Ovary (tissue), 9 donors: ENCODE results near the gene P2RX2. TPM values are rescaled to one million over a fixed set of nuclear protein-coding genes. Genes with fewer than 3 reads are reported as not detected.

Experiments used
- DNase-seq, 5 donors: peaks; one replicate each; pipeline ENCODE4 v3.0.0-alpha.2; 2019 to 2020
- H3K27ac ChIP-seq, 2 donors: fragments of 200-600 bp; one replicate each; pipeline versions ENCODE4 v1.5.1 to v1.8.0; 2019 to 2022
- H3K27me3 ChIP-seq: fragments of 200-600 bp; one replicate; pipeline ENCODE4 v1.8.0; 2022
- H3K36me3 ChIP-seq: fragments of 200-600 bp; sonication (generic); one replicate; pipeline ENCODE4 v1.5.1; 2019
- H3K4me1 ChIP-seq: one replicate; pipeline ENCODE4 v1.8.1; 2013; ENCODE audit warnings: mild to moderate bottlenecking, moderate library complexity; ENCODE audit not compliant: insufficient read depth
- H3K4me3 ChIP-seq: fragments of 200-600 bp; sonication (generic); one replicate; pipeline ENCODE4 v1.5.1; 2017
- H3K9me3 ChIP-seq, 2 donors: fragments of 200-600 bp in 1 of 2; sonication (generic) in 1 of 2; one replicate each; pipeline versions ENCODE4 v1.5.1 to v1.8.1; 2013 to 2019; ENCODE audit warnings: mild to moderate bottlenecking in 1 of 2, moderate library complexity in 1 of 2
- CTCF ChIP-seq, 3 donors: fragments of 450-650 bp in 2 of 3; fragments of 200-600 bp in 1 of 3; IDR thresholded peaks; one replicate each; pipeline versions ENCODE4 v1.5.1 to v1.8.0; 2016 to 2022; ENCODE audit warnings: antibody characterized with exemption in 3 of 3, mild to moderate bottlenecking in 1 of 3
- EP300 ChIP-seq: sonication (generic); formaldehyde crosslinking; IDR thresholded peaks from one replicate; pipeline ENCODE4 v1.6.1; 2017; ENCODE audit warnings: antibody characterized with exemption
- POLR2A ChIP-seq: fragments of 450-650 bp; IDR thresholded peaks from one replicate; pipeline ENCODE4 v1.6.1; 2017; ENCODE audit warnings: antibody characterized with exemption, mild to moderate bottlenecking, moderate library complexity
- WGBS, 3 donors: extraction: QIAGEN DNeasy Blood & Tissue Kit in 1 of 3; methylation state at CpG; one replicate each; pipeline versions ENCODE4 v1.1.5 to v1.1.7; 2013 to 2017; 5-methylcytosine and 5-hydroxymethylcytosine counted together
- intact Hi-C, 4 donors: fragments of 100-400 bp; cut with DNase I; formaldehyde crosslinking; loops; one replicate each; pipeline versions ENCODE4 v1.11.0 to v1.15.1; 2022 to 2023
- polyA plus RNA-seq, 2 donors: library from polyadenylated mRNA; stranded (reverse); fragments of 200-250 nt in 1 of 2; fragments of 350-450 nt in 1 of 2; fragmentation: Illumina TruSeq in 1 of 2; extraction: RNeasy Lipid Tissue Mini Kit (QIAGEN cat#74804) in 1 of 2; gene quantifications; one replicate each; pipeline ENCODE4 v1.2.3, GENCODE V29; 2013 to 2014
- total RNA-seq, 7 donors: library from RNA; depleted of rRNA in 2 of 7; stranded (reverse); fragments of >200 nt in 2 of 7; fragmentation: NEBNext Ultra II Directional in 3 of 7; extraction: Animal tissue kit (Norgen Biotek cat#: 25700) in 3 of 7; gene quantifications; one replicate each; pipeline versions ENCODE4 v1.1.0 to v1.2.4, GENCODE V29; 2016 to 2023
- donor health status: DM: no; HTN: no; CAD: no; lungs with moderate emphysema.
- donor health status: DM: no; HTN: no; CAD: no.
- donor health status: Bipolar disorder and iron deficiency.
- donor health status: DM: yes; HTN: yes; CAD: no.
- donor health status: DM: no; HTN: no; CAD: no.
- donor health status: DM: yes; HTN: yes; CAD: no.

Gene P2RX2
- total and polyA plus RNA-seq, 9 donors, result 0.11 to 1.1 (median 0.45) TPM; not detected in 6

- H3K4me1 ChIP-seq, result no peaks in the 10 kb centered on the region
- no peaks in the 10 kb centered on the region for H3K27me3 ChIP-seq
- H3K27ac ChIP-seq, result no peak overlapping the region
- DNase-seq, result no peak
- H3K36me3 ChIP-seq, result no peaks in the 10 kb centered on the region
- H3K4me3 ChIP-seq, result no peak overlapping the region
- intact Hi-C loops, result loop anchor here in 1 of 4 donors (10.0 kb wide), 1 partner anchor 475 kb away; no protein-coding TSS in a partner anchor
- WGBS, 3 donors, result 93 to 97% (median 95%) methylated on average over 6 of the region's 6 CpGs
- no peaks in the 10 kb centered on the region for H3K9me3 ChIP-seq
- TF ChIP-seq POLR2A (no peak), EP300 (no peak), CTCF (IDR thresholded peaks at IDR 0.05) (no peak)
These were observed 10.8 kb downstream of the P2RX2 start for GRCh38 chr12:132629330-132629729.

- TF ChIP-seq CTCF (IDR thresholded peaks at IDR 0.05), result no peak
- TF ChIP-seq POLR2A, result no peak
- TF ChIP-seq EP300, result no peak
- H3K4me3 ChIP-seq, result no peak overlapping the region
These were observed 12.1 kb downstream of the P2RX2 start for GRCh38 chr12:132630672-132631071.

GRCh38 chr12:132631666-132632065, 13.1 kb downstream of the P2RX2 start:
- Histone ChIP-seq H3K27ac (no peak overlapping the region), H3K4me3 (no peak overlapping the region), H3K27me3 (no peaks in the 10 kb centered on the region), H3K9me3 (no peaks in the 10 kb centered on the region), H3K4me1 (no peaks in the 10 kb centered on the region), H3K36me3 (no peaks in the 10 kb centered on the region)
- 92 to 95% (median 95%) methylated on average over 10 to 11 of the region's 11 CpGs for WGBS, 3 donors
- DNase-seq, result no peak
- intact Hi-C loops, result loop anchor here in 1 of 4 donors (10.0 kb wide), 1 partner anchor 217 kb away; no protein-coding TSS in a partner anchor
- no peak for TF ChIP-seq CTCF (IDR thresholded peaks at IDR 0.05)
- TF ChIP-seq EP300, result no peak

More at GRCh38 chr12:132630672-132631071, 12.1 kb downstream of the P2RX2 start:
- intact Hi-C loops, result loop anchor here in 1 of 4 donors (10.0 kb wide), 1 partner anchor 216 kb away; no protein-coding TSS in a partner anchor
- Histone ChIP-seq H3K27ac (no peak overlapping the region), H3K36me3 (no peaks in the 10 kb centered on the region), H3K9me3 (no peaks in the 10 kb centered on the region), H3K27me3 (no peaks in the 10 kb centered on the region), H3K4me1 (no peaks in the 10 kb centered on the region)
- 94 to 96% (median 96%) methylated on average over 6 of the region's 6 CpGs for WGBS, 3 donors
- no peak for DNase-seq

GRCh38 chr12:132632521-132633228, 14.1 kb downstream of the P2RX2 start:
- H3K27ac ChIP-seq, result no peak overlapping the region
- DNase-seq, result no peak
- no peaks in the 10 kb centered on the region for H3K36me3 ChIP-seq
- H3K4me3 ChIP-seq, result no peak overlapping the region
- WGBS, 3 donors, result 80 to 94% (median 87%) methylated on average over 17 of the region's 17 CpGs
- H3K9me3 ChIP-seq, result no peaks in the 10 kb centered on the region
- H3K27me3 ChIP-seq, result no peaks in the 10 kb centered on the region
- TF ChIP-seq POLR2A, result no peak
- no peaks in the 10 kb centered on the region for H3K4me1 ChIP-seq
- intact Hi-C loops, result loop anchor here in 1 of 4 donors (10.0 kb wide), 1 partner anchor 218 kb away; no protein-coding TSS in a partner anchor

GRCh38 chr12:132633398-132633797, 14.8 kb downstream of the P2RX2 start:
- TF ChIP-seq EP300, result no peak
- TF ChIP-seq CTCF (IDR thresholded peaks at IDR 0.05), result no peak
- no peak for TF ChIP-seq POLR2A
- 92 to 94% (median 93%) methylated on average over 8 of the region's 8 CpGs for WGBS, 3 donors
- H3K27me3 ChIP-seq, result no peaks in the 10 kb centered on the region
- no peak overlapping the region for H3K27ac ChIP-seq
- H3K36me3 ChIP-seq, result no peaks in the 10 kb centered on the region
- no peak overlapping the region for H3K4me3 ChIP-seq
- intact Hi-C loops, result loop anchor here in 1 of 4 donors (10.0 kb wide), 1 partner anchor 219 kb away; no protein-coding TSS in a partner anchor
- no peaks in the 10 kb centered on the region for H3K4me1 ChIP-seq
- DNase-seq, result no peak
- no peaks in the 10 kb centered on the region for H3K9me3 ChIP-seq
